Fibroblast of gingiva (primary cell): ENCODE results near the gene PDE6G.
A peak's percentile ranks its signal among the peaks of the same experiment; 100 is the strongest.
"Not testable (repeated sequence)": the region's sequence is repeated elsewhere in the genome, so short reads cannot be mapped to it uniquely, and the experiment has no call there.

Source experiments
- DNase-seq: peaks from one replicate; pipeline ENCODE4 v3.0.0-alpha.2; 2011; ENCODE audit warnings: low read depth

PDE6G gene

DNA sequence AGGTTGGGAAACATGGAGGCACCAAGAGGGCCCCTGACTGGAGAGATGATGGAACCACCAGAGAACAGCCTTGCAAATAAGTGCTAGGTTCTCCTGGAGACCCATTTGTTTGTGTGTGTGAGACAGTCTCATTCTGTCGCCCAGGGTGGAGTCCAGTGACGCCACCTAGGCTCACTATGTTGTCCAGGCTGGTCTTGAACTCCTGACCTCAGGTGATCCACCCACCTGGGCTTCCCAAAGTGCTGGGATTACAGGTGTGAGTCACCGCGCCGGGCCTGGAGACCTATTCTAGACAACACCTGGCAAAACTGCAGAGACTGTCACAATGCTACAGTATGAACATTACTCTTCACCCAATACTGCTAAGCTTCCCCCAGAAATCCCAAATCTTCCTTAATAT is 20.9 kb downstream of the PDE6G start:
- no peak for DNase-seq

DNA sequence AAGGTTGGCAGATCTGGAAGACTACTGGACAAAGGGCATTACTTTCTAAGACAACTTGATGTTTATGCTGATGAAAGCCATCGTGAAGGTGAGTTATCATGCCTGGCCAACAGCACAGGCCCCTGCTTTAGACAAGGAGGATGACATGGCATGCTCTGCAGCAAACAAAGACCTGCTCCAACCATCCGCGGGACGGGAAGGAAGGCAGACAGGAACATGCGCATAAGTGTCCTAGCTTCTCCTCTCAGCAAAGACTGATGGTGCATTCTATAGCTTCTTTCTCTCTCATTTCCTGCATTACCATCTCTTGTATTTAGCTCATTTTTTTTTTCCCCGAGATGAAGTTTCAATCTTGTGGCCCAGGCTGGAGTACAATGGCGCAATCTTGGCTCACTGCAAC is 24.9 kb downstream of the PDE6G start:
- DNase-seq = no peak

DNA sequence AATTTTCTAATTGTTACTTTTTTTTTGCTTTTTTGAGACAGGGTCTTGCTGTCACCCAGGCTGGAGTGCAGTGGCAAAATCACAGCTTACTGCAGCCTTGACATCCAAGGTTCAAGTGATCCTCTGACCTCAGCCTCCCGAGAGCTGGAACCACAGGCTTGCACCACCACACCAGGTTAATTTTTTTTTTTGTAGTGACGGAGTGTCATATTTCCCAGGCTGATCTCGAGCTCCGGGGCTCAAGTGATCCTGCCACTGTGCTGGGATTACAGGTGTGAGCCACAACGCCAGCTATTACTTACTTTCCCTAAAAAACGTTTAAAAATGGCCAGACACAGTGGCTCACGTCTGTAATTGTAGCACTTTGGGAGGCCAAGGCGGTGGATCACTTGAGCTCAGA is 26.1 kb downstream of the PDE6G start:
- DNase-seq = no peak

DNA sequence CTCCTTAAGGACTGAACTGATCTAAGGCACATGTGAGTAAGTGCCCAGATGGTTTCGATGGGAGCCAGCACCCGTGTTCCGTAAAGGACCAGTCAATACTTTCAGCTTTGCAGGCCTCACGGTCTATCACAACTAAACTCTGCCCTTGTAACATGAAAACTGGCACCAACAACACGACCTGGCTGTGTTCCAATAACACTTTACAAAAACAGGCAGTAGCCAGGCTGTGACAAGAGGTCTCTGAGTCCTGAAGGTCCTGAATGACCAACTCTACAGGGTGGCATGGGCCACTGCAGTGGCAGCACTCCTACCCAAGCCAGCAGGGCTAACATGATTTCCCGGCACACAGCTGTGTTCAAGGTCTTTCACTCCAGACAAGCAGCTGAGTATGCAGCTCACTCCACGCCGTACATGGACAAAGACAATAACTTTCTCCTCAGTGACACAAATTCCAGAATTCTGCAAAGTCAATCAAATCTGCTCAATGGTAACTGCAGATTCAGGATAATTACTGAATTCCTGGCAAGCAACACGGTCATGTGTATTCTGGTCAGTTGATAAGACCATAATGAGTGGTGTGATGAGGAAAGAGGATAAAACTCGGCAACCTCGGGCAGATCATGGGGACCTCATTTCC is 34.7 kb downstream of the PDE6G start:
- DNase-seq = no peak

DNA sequence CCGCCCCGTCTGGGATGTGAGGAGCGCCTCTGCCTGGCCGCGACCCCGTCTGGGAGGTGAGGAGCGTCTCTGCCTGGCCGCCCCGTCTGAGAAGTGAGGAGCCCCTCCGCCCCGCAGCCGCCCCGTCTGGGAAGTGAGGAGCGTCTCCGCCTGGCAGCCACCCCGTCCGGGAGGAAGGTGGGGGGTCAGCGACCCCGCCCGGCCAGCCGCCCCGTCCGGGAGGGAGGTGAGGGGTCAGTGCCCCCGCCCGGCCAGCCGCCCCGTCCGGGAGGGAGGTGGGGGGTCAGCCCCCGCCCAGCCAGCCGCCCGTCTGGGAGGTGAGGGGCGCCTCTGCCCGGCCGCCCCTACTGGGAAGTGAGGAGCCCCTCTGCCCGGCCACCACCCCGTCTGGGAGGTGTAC is 38.0 kb downstream of the PDE6G start:
- not testable (repeated sequence) for DNase-seq

DNA sequence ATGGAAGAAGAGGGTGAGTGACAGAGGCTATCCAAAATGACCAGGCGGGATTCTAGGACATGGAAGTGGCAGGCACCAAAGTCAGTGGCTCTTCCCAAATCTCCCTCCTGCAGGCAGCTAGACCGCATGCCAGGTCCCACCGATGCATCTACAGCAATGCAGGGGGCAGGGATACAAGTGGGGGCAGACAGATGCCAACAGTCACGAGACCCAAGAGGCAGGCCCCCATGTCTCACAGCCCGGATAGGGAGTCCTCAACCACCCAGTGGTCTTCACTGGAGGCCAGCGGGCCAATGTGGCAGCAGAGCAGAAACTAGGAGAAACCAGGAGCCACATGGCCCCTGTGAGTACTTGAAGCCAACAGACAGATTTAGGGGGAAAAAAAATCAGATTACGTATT is 39.5 kb downstream of the PDE6G start:
- no peak for DNase-seq

DNA sequence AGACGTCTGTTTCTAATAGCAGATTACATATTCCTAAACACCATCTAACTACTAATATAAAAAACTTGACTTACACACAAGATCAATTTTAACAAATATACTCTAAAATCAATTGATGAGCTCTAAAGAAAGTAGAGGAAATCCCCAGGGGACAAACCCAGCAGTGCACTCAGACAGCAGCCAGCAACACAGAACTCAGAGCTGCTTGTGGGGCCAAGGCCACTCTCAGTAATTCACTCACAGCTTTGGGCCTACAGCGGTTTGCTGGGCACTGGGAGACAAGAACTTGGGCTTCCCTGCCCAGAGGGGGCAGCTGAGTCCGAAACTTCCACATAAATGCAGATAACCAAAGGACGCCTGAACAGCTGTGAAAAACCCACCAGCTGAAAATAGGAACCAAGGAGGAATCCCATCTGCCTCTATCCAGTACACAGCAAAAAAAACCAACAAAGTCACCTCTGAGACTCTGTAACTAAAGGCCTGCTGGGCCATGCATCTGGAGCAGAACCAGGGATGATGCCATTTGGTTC is 40.9 kb downstream of the PDE6G start:
- DNase-seq = no peak

DNA sequence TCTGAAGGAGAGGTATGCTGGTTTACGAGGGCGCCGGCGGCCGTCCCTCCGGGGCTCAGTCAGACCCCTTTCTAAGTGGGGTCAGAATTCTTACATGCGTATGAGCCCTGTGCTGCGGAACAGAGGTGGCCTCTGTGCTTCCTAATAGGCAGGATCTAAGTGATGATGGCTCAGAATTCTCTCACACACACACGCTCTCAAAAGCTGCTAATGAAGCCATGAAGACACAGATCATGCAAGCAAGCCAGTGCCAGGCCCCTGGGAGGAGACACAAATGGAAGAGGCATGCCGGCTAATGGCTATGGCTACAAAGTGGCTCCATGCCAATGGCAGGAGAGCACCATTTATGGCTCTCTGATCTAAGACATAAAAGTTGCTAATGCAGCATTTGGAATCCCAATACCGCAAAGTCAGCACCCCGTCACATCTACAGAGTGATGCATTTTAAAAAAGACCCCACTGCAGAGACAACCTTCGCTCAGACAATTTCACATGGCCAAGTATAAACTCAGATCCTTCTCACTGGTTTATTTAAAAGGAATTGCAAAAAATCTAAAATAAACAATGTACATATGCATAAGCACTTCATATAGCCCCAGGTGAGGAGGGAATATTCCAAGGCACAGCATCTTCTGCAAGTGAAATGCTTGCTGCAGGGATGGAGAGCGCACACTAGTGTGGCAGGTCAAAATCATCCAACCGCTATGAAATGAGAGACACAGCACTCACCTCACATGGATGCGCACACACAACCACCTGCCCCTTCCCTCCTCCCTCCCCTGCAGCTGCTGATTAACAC is 44.0 kb downstream of the PDE6G start:
- no peak for DNase-seq

DNA sequence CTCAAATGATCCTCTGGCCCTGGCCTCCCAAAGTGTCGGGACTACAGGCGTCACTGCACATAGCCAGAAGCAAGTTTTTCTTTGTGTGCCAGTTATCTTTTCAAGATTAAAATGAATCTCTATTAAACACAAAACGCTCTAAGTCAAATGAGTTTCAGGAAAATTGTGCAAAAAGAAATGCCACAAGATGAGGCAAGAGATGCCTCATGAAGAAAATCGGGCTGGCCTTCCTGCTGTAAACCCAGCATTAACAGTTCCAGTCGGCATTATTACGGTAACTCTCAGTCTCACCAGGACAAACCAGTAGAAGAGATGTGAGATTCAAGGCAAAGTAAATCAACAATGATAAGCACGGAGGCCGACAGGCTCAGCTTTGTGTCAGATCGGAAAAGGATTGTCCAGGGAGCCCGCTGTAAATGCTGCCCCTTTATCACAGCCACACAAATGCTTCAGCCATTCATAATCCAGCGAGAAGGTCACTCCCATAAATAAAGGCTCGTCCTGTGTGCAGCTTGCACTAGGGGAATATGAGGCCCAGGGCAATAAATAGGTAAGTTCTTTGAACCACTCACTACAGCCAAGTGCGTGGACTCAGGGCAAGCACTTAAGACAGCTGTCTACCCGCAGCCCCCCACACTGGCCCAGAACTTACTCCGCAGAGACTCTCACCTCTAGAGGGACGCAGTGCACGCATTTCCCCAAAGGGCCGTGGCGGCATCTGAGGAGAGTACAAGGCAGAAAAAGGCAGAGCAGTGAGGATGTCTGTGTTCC is 46.6 kb downstream of the PDE6G start:
- no peak for DNase-seq

DNA sequence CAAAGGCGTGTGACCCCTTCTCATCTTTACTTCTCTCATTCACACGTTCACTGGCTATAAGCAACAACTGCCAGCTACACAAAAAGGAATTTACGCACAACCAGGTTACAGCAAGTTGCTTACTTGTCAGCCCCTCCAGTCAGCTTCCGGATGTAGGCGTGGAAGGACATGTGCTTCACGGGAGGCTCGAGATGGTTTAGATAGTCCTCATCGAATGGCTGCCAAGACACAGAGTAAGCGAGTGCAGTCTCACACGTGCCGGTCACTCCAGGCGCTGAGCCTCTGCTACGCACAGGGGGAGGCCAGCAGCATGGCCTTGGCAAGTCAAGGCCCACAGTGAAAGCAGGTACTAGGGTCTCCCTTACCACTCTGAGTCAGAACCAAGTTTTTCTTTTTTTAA is 47.7 kb downstream of the PDE6G start:
- DNase-seq = no peak

DNA sequence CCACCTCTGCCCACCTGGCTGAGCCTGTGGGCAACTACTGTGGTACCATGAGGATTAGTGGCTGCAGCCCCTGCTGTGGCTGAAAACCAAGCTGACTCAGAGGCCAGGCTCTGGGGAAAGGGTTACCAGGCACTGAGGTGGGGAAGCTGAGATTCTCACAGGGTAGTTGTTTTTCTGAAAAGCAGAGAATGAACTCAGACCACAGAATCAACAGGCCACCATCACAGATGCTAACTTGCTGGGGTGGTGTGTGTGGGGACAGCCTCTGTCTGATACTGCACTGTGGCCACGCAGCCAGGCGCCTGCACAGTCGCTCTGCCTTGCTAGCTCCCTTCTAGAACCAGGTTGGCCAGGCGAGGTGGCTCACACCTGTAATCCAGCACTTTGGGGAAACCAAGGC is 48.3 kb downstream of the PDE6G start:
- no peak for DNase-seq

DNA sequence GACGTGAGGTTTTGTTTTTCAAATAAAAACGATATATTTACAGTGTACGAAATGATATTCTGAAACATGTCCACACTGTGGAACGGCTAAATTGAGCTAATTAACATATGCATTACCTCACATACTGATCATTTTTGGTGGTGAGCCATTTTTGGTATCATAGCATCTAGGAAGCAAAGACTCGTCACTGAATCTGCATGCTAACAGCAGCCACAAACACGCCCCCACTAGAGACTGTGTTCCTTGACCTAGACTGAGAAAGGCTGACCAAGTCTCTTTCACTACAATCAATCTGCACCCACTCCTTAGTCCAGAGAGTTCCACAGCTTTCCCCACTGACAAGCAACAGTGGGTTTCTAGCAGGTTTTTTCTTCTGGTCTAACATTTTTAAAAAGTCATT is 48.9 kb downstream of the PDE6G start:
- DNase-seq = no peak

DNA sequence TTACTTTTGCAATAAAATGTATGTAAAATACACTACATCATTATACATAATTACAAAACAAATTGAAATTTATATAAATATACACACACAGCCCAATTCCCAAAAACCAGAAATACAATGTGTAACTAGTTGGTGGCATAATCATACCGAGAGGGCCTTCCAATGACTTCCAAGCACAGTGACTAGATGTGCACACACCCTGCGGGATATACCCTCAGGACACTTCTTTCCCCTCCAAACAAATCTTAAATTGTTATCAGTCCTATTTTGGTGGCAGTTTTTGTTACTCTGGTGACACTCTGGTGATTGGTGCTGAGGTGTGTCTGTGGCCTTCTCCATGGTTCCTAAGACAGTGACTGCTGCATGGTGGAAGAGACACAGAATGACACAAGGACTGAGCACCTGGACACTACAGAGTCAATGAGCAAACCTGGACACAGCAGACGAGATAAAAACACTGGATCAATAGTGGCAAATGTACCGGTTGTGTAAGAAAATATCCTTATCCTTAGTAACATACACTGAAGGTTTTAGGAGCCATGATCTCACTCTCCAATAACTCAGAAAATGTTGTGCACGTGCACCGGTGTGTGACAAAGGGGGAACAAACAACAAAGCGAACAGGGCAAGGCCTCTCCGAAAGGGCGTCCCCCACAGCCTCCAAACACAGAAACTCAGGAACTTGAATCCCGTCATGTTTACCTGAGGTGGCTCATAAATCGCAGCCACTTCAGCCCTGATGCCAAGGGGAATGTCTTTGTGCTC is 52.3 kb downstream of the PDE6G start:
- no peak for DNase-seq

DNA sequence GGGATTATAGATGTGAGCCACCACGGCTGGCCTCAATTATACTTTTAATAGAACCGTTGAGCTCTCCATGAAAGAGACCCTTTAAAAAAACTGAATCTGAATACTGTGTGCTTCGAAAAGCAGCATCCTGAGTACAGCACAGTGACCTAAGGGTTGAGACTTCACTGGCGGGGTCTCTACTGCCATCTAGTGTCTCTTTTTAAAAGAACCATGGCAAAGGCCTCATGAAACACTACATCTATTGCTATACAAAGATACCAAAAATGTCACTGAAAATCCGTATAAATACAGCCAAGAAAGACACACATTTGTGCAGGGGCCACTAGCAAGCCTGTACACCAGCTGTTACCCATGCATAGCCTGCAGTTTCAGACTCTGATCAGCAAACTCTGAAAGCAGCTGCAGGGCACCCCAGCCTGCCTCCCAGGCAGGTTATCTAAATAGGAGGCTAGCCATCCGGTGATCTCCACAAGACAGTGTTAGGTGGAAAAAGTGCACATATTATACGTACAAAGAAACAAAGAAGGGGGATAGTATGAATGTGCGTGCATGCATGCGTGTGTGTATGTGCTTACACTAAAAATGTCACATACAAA is 54.7 kb downstream of the PDE6G start:
- peak; percentile 63 for DNase-seq
